Measurements from ENCODE around the gene RNASE13.
"Not testable (repeated sequence)": the region's sequence is repeated elsewhere in the genome, so short reads cannot be mapped to it uniquely, and the experiment has no call there.

RNASE13 gene

DNA sequence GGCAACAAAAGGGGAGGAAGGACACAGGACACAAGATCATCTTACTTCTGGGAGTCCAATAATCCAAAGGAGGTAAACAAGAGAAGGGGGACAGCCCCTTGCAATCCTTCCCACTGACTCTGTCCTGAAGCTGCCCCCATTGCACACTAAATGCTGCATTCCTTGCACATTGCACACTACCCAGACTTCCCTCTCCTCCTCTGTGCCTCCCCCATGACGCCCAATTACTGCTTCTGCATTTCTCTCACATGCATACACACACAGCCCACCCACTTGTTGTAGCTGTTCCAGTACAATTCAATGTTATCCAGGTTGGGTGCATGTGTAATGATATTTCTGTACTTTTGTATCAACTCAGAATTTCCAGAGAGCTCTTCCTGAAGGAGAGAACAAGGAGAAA lies 15.2 kb downstream of the RNASE13 start:
- no peak for DNase-seq

DNA sequence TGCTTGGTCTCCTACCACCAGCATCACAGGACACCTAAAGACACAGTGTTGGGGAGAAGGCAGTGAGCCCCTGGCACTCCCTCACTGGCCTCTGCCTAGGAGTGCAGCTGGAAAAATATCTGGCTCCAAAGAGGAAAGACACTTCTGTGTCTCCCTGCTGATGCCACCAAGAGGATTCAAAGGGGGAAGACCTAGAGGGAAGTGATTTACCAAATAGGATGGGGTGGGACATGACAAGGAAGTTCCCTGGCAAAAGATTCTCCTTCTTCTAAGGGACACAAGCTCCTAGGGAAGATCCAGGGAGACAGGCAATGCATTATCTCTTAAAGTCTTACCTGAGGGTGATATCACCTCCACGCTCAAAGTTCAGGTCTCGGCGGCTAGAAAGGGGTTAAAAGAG lies 15.8 kb downstream of the RNASE13 start:
- no peak for DNase-seq

DNA sequence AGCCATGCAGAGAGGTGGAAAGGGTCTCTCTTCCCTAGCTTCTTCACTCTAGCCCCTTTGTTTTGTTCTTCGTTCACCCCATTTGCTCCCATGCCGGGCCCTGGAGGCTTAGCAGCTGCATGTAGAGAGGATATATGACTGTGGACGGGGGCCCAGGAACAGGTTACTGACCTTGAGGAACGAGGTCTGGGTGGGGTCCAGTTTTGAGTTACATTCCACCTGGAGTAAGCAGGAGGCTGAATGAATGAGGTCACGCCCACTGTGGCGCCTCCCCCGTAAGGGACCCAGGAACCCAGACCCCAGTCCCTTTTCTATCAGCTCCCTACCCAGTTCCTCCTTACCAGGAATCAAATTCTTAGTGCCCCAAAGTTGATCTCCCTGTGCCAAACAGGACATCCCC lies 16.3 kb downstream of the RNASE13 start:
- no peak for DNase-seq

GRCh38 chr14:21017528-21018245 lies 16.9 kb downstream of the RNASE13 start:
- no peak for DNase-seq

DNA sequence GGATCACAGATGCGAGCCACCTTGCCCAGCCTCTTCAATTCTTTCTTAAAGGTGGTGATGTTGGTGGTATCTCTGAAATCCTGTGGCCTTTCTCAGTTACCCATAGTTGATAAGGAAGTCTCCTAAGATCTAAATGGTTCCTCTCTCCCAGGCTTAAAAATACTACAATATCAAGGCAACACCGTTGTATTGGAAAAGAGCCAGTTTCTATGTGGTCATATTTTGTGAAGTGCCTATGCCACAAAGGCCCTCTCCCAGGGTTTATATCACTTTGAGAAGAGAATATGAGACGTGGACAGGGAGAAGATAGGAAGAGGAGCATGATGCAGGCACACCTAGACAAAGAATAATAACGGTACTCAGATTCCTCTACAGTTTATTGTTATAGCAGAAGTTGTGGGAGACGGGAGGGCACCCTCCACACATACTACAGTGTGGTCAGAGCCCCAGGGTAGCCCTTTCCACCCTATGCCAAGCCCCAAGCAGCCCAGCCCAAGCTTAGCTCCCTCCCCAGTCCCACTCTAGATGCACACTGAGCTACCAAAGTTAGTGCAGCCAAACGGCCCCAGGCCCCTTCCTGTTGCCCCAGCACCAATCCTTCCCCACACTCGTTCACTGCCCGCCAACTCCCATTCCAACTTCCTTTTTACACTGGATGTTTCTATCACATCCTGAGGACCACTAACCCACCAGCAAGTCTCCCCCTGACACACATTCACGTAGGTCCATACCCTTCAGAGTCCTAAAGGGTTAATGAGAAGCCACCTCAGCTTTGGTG lies 18.0 kb downstream of the RNASE13 start:
- no peak for DNase-seq

DNA sequence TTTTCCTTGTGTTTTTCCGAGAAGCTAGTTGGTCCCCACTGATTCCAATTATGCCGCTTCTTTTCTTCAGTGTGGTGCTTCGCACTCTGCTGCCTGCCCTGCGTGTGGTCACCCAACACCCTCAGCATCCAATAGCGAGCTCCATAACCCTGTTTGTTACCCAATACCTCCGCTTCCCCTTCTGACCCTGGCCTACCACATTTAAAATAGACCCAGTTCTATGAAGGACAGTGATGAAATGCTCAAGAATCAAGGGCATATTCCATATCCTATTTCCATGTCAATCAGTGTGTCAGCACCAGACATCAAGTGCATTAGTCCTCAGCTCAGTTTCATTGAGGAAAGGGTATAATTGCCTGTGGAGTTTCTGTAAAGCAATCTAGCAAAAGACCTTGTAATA lies 19.3 kb downstream of the RNASE13 start:
- DNase-seq, result no peak

DNA sequence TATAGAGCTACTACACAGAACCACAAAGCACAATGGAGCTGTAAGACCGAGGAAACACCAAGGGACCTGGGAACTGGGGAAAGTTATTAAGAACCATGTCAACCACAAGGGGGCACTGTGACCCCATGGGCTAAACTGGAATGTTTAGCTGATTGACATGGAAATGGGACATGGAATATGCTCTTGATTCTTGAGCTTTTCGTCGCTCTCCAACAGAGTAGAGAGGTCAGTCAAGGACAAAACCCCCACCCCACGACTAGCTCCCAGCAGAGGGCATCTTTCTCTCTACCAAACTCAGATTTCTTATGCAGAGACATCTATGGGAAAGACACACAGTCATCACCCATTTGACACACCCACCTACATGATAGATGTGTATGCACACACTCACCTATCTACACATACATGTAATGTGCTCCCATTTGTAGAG lies 19.8 kb downstream of the RNASE13 start:
- peak in 1 of 2 experiments; percentile 44 for DNase-seq

- no peak for DNase-seq
Measured at GRCh38 chr14:21011136-21011535, 23.5 kb downstream of the RNASE13 start.

- not testable (repeated sequence) for DNase-seq
Measured at GRCh38 chr14:21009721-21010120, 24.9 kb downstream of the RNASE13 start.

- DNase-seq, result no peak
Measured at GRCh38 chr14:21003788-21004346, 30.7 kb downstream of the RNASE13 start.

GRCh38 chr14:21001218-21001617 lies 33.4 kb downstream of the RNASE13 start:
- DNase-seq, result no peak

DNA sequence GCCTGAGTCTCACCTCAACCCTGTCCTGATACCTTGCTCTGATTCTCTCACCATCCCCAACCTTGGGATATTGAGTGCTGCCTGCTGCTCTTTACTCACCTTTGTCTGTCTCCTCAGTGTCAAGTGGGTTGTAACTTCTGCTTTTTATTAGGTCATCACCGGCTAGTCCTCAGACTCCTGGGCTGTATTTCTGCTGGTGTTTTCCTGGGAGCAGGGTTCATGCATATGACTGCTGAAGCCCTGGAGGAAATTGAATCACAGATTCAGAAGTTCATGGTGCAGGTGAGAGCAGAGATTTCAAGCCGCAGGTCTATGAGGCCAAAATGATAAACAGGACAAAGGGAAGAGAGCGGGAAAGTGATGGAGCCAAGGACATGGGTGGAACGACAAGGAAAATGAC lies 35.0 kb downstream of the RNASE13 start:
- DNase-seq, result no peak

DNA sequence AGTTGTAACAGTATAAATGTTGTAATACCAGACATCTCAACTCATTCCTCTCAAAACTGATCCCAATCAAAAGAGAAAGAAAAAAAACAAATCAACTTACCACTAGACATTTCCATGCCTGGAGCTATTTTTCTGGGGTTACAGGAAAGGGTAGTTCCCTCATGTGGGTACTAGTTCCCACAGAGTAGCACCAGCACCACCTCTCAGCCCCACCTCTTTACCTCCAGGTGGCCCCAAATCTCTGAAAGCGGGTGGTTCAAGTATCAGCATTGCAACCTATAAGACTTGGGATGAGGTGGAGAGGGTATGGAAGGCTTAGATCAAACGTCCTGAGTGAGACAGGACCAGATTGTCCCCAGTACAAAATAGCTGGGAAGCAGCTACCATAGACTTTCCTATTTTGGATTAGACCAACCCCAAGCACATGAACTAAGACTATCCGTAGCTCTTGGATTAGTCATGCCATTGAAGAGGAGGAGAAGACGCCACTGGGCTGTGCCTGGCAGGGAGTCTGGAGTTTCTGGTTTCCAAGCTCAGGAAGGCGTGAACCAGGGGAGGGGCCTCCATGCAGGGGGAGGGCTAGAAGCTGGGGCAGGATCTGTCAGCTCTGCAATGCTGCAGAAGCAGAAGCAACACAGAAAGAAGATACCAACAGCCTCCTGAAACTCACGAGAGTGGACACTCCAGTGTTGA lies 35.8 kb downstream of the RNASE13 start, which contains the start of gene SLC39A2:
TSS of gene SLC39A2 (plus strand) at position 620 of the 693 bp plus-strand sequence. CDS start 154 bp downstream, outside the sequence.
- DNase-seq, result no peak

- no peak for DNase-seq
Measured at GRCh38 chr14:20998139-20998538, 36.5 kb downstream of the RNASE13 start.

DNA sequence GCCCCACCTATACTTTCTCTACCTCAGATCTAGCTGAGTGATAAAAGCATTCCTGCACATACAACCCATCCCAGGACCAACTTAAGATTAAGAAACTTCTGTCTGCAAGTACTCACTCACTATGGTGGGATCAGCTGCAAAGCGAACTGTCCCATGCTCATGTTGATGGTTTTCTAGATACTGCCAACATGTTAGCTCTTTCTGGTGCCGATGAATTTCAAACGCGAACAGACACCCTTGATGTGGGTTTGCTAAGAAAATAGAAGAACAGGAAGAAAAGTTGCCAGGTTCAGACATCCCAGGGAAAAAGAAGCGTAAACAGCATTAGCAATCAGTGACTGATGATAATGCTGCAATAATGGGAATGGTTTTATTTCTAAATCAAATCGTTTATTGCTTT lies 37.0 kb downstream of the RNASE13 start:
- no peak for DNase-seq

GRCh38 chr14:20997115-20997514 lies 37.5 kb downstream of the RNASE13 start:
- no peak for DNase-seq

GRCh38 chr14:20996521-20996920 lies 38.1 kb downstream of the RNASE13 start:
- no peak for DNase-seq

DNA sequence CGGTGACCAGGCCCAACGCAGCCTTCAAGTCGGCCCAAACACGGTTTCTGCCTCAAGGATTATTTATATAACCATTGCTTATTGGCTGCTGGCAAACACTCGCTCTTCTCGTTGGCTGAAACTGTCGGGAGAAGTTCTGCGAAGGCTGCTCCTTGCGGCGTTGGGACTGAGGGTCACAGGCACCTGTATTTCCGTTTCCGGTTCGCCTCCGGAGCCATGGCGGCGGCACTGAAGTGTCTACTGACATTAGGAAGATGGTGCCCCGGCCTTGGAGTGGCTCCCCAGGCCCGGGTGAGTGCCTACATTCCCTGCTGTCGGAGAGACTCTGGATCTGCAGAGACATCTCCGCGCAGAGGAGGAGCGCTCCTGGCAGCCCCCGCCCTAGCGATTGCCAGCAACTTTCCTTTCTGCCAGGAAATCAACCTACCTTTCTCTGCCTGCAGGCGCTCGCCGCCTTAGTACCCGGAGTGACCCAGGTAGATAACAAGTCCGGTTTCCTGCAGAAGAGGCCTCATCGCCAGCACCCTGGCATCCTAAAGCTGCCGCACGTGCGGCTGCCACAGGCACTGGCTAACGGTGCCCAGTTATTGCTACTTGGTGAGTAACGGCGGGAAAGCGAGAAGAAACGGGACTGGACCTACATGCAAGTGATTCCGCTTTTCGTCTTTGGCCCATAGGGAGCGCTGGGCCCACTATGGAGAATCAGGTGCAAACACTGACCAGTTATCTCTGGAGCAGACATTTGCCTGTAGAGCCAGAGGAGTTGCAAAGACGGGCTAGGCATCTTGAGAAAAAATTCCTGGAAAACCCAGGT lies 44.6 kb downstream of the RNASE13 start, which contains the start of gene METTL17:
TSS of gene METTL17 (plus strand) at position 194 of the 814 bp plus-strand sequence. CDS start at position 217, 23 bp downstream.
- peak; percentile 27 to 72 for DNase-seq

DNA sequence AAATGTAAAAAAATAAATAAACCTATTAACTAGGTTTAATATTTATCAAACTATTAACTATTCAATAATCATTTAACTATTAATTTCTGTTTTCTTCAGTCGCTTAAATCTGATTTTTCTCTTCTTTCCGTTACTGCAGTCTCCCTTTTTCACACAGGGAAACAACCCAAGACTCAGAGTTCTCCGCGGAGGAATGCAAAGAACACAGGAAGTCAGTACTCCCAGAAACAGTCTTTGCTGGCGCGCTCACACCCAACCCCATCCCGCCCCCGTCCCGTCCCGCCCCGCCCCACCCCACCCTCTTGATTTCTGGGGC lies 45.2 kb downstream of the RNASE13 start:
- no peak for DNase-seq

DNA sequence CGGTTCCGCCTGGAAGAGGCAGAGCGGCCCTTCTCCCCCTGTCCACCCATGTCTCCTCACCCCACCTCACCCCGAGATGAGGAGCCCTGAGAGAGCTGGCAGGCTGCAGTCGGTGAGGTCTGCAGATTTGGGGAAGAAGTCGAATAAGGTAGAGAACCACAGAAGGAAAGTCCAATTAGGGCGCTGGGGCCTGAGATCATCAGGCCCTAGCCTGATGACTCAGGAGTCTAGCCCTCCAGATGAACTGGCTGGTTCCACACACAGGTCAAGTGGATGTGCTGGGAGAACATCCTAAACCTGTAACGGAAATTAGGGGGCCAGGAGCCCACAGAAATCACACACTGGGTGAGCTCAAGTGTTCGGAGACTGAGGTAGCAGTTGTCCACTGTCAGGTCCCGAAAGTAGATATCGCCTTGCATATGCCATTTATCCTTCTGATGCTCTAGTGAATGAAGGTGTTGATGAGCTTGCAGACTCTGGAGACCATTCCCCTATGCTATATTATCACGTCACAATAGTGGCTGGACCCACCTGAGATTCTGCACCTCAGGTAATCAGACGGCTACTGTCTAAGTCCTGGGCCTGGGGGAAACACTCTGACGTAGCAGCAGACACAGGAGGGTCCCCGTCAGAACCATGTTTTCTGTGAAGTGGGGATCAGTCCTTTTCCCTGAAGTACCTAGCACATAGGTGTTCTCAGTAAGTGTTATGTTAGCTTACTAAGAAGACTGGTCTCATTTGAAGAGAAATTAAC lies 45.7 kb downstream of the RNASE13 start:
- DNase-seq, result no peak

- DNase-seq, result no peak
Measured at GRCh38 chr14:20986811-20987210, 47.8 kb downstream of the RNASE13 start.

GRCh38 chr14:20985650-20986049 lies 49.0 kb downstream of the RNASE13 start:
- not testable (repeated sequence) for DNase-seq
